GM23338 (cell line): Measurements from ENCODE around the gene KCNJ6. TPM values are rescaled to one million over a fixed set of nuclear protein-coding genes. Genes with fewer than 3 reads are reported as not detected.

Experiments
- ATAC-seq: fragments of 200-7000 bp; cut with Tn5 transposase; 3 replicates; pipeline ENCODE4 v1.9.1; 2020
- DNase-seq: peaks from one replicate; pipeline ENCODE4 v3.0.0-alpha.2; 2015; ENCODE audit warnings: low spot score
- H2AFZ ChIP-seq: fragments of 200-600 bp; sonication (generic); 2 replicates; pipeline ENCODE4 v1.8.0; 2016; ENCODE audit warnings: antibody characterized with exemption, mild to moderate bottlenecking, moderate library complexity
- H3F3A ChIP-seq: fragments of 200-600 bp; sonication (generic); replicated peaks from 2 replicates; pipeline ENCODE4 v1.8.0; 2017; ENCODE audit warnings: antibody characterized with exemption, mixed run types, low read depth
- H3K27ac ChIP-seq: fragments of 200-600 bp; sonication (generic); 2 replicates; pipeline ENCODE4 v1.6.1; 2016; ENCODE audit warnings: low read depth
- H3K27me3 ChIP-seq: fragments of 200-600 bp; sonication (generic); 2 replicates; pipeline ENCODE4 v1.8.0; 2016; ENCODE audit warnings: mild to moderate bottlenecking, mixed run types, moderate library complexity; ENCODE audit not compliant: insufficient read depth
- H3K36me3 ChIP-seq: fragments of 200-600 bp; sonication (generic); 2 replicates; pipeline ENCODE4 v1.8.0; 2016; ENCODE audit warnings: mild to moderate bottlenecking; ENCODE audit not compliant: insufficient read depth
- H3K4me1 ChIP-seq: fragments of 200-600 bp; sonication (generic); 2 replicates; pipeline ENCODE4 v1.8.0; 2016; ENCODE audit warnings: mild to moderate bottlenecking, moderate library complexity; ENCODE audit not compliant: insufficient read depth
- H3K4me2 ChIP-seq: fragments of 200-600 bp; sonication (generic); 2 replicates; pipeline ENCODE4 v1.7.1; 2017; ENCODE audit warnings: mixed run types
- H3K4me3 ChIP-seq: fragments of 200-600 bp; sonication (generic); 2 replicates; pipeline ENCODE4 v1.6.1; 2016; ENCODE audit warnings: mixed run types
- H3K79me2 ChIP-seq: fragments of 200-600 bp; sonication (generic); replicated peaks from 2 replicates; pipeline ENCODE4 v1.8.0; 2017; ENCODE audit warnings: mild to moderate bottlenecking; ENCODE audit not compliant: insufficient read depth
- H3K9me2 ChIP-seq: fragments of 200-600 bp; sonication (generic); 2 replicates; pipeline ENCODE4 v1.8.0; 2017; ENCODE audit not compliant: insufficient read depth
- H4K20me1 ChIP-seq: fragments of 200-600 bp; sonication (generic); replicated peaks from 2 replicates; pipeline ENCODE4 v1.8.0; 2017; ENCODE audit warnings: mild to moderate bottlenecking; ENCODE audit not compliant: insufficient read depth
- H3K27ac Mint-ChIP-seq: 2 replicates; pipeline ENCODE4 v1.8.0; 2020; ENCODE audit warnings: inconsistent platforms, mild to moderate bottlenecking, moderate library complexity, mixed read lengths
- H3K27me3 Mint-ChIP-seq: 3 replicates; pipeline ENCODE4 v1.8.0; 2022; ENCODE audit warnings: low read depth, mild to moderate bottlenecking, moderate library complexity, mixed read lengths, inconsistent platforms; ENCODE audit not compliant: insufficient read depth, poor library complexity
- H3K36me3 Mint-ChIP-seq: 3 replicates; pipeline ENCODE4 v1.8.0; 2021; ENCODE audit warnings: low read depth, mild to moderate bottlenecking, inconsistent platforms, moderate library complexity, mixed read lengths
- H3K4me1 Mint-ChIP-seq: 3 replicates; pipeline ENCODE4 v1.8.0; 2020; ENCODE audit warnings: mild to moderate bottlenecking, inconsistent platforms, mixed read lengths
- H3K4me3 Mint-ChIP-seq: 3 replicates; pipeline ENCODE4 v1.8.0; 2021; ENCODE audit warnings: moderate library complexity, mild to moderate bottlenecking, inconsistent platforms, mixed read lengths
- H3K9me3 Mint-ChIP-seq: 3 replicates; pipeline ENCODE4 v1.8.0; 2020; ENCODE audit warnings: moderate library complexity, mild to moderate bottlenecking, inconsistent platforms, mixed read lengths
- CREB1 ChIP-seq: fragments of 250-450 bp; sonication (Bioruptor Pico); IDR thresholded peaks from 2 replicates; pipeline ENCODE4 v1.5.0; 2020; ENCODE audit warnings: low read depth, mild to moderate bottlenecking, moderate library complexity
- ETS1 ChIP-seq: IDR thresholded peaks from 2 replicates; pipeline ENCODE4 v1.6.1; 2016; ENCODE audit warnings: antibody characterized with exemption
- EZH2 ChIP-seq: fragments of 200-600 bp; sonication (generic); IDR thresholded peaks from one replicate; pipeline ENCODE4 v1.8.0; 2017; ENCODE audit warnings: antibody characterized with exemption, mild to moderate bottlenecking, low read depth; ENCODE audit not compliant: unreplicated experiment
- EZH2phosphoT487 ChIP-seq: fragments of 200-600 bp; sonication (generic); IDR thresholded peaks from one replicate; pipeline ENCODE4 v1.8.1; 2018; ENCODE audit warnings: antibody characterized with exemption; ENCODE audit not compliant: unreplicated experiment
- JUNB ChIP-seq: IDR thresholded peaks from one replicate; pipeline ENCODE4 v1.6.1; 2016; ENCODE audit warnings: antibody characterized with exemption; ENCODE audit not compliant: unreplicated experiment
- NANOG ChIP-seq: IDR thresholded peaks from 2 replicates; pipeline ENCODE4 v1.6.1; 2016; ENCODE audit warnings: antibody characterized with exemption, borderline replicate concordance
- POLR2AphosphoS5 ChIP-seq: IDR thresholded peaks from 2 replicates; pipeline ENCODE4 v1.6.1; 2016; ENCODE audit warnings: antibody characterized with exemption, low read depth
- REST ChIP-seq: IDR thresholded peaks from one replicate; pipeline ENCODE4 v1.6.1; 2018; ENCODE audit warnings: antibody characterized with exemption; ENCODE audit not compliant: unreplicated experiment
- STAT1 ChIP-seq: IDR thresholded peaks from one replicate; pipeline ENCODE4 v1.6.1; 2016; ENCODE audit warnings: antibody characterized with exemption; ENCODE audit not compliant: unreplicated experiment
- ZNF331 ChIP-seq: fragments of 250-450 bp; sonication (Bioruptor Pico); IDR thresholded peaks from 2 replicates; pipeline ENCODE4 v1.5.0; 2020; ENCODE audit warnings: low read depth, mild to moderate bottlenecking, moderate library complexity
- polyA plus RNA-seq: library from polyadenylated mRNA; unstranded; fragments of >200 nt; fragmentation: Nextera tagmentation; extraction: Ambion mirVana; gene quantifications from 2 replicates; pipeline ENCODE4 v1.2.1, GENCODE V29; 2016
- total RNA-seq: library from RNA; depleted of rRNA; stranded (reverse); fragments of >200 nt; shearing (Covaris generic); gene quantifications from 2 replicates; pipeline ENCODE4 v1.2.3, GENCODE V29; 2014
- TF ChIP-seq, protein P1 (sequence below), 2 experiments: fragments of 200-600 bp in 1 of 2; sonication (generic) in 1 of 2; conservative IDR thresholded peaks; 2 replicates each; pipeline versions ENCODE4 v1.5.1 to v1.6.1; 2016 to 2017; ENCODE audit warnings: antibody characterized with exemption in 2 of 2, low read depth in 2 of 2, mild to moderate bottlenecking in 2 of 2, moderate library complexity in 1 of 2

Gene KCNJ6
- total and polyA plus RNA-seq, 2 experiments from 2014 or later = 0.48 to 0.52 TPM

DNA sequence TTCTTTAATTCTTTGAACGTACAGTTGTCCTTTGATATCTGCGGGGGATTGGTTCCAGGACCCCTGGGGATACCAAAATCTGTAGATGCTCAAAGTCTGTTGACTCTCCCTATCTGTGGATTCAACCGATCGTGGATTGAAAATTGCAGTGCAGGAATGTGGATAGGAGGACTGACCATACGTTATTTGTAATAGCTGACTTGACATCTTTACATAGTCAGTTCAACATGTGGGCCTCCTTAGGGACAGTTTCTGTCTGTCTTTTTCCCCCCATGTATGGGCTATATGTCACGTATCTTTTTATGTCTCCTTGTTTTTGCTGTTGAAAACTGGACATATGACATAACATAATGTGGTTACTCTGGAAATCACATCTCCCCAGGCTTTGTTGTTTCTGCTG lies 344.8 kb downstream of the KCNJ6 start (continued):
- no peak for TF ChIP-seq REST
- no peak for TF ChIP-seq ZNF331 (CRISPR knock-in tag)
- no peak for TF ChIP-seq EZH2phosphoT487
- TF ChIP-seq POLR2AphosphoS5 = no peak
- no peak for TF ChIP-seq JUNB
- no peak for TF ChIP-seq STAT1
- TF ChIP-seq EZH2 = no peak
- TF ChIP-seq, protein P1, sequence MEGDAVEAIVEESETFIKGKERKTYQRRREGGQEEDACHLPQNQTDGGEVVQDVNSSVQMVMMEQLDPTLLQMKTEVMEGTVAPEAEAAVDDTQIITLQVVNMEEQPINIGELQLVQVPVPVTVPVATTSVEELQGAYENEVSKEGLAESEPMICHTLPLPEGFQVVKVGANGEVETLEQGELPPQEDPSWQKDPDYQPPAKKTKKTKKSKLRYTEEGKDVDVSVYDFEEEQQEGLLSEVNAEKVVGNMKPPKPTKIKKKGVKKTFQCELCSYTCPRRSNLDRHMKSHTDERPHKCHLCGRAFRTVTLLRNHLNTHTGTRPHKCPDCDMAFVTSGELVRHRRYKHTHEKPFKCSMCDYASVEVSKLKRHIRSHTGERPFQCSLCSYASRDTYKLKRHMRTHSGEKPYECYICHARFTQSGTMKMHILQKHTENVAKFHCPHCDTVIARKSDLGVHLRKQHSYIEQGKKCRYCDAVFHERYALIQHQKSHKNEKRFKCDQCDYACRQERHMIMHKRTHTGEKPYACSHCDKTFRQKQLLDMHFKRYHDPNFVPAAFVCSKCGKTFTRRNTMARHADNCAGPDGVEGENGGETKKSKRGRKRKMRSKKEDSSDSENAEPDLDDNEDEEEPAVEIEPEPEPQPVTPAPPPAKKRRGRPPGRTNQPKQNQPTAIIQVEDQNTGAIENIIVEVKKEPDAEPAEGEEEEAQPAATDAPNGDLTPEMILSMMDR (conservative IDR thresholded peaks at IDR 0.05; ENCODE audit: low read depth in 2 of 2) = no peak
- TF ChIP-seq NANOG = no peak
- TF ChIP-seq ETS1 = no peak

- Histone ChIP-seq H3K4me2 (no peak overlapping the region), H4K20me1 (no peaks in the 10 kb centered on the region), H3K27me3 (0 out of 2 replicates have a peak, but pooled peaks cover 3% of the 10 kb centered on the region), H3F3A (0 out of 2 replicates have a peak, but pooled peaks cover 3% of the 10 kb centered on the region), H3K79me2 (no peaks in the 10 kb centered on the region), H3K9me2 (peaks cover 4% of the 10 kb centered on the region; the same call in 1 of the 2 replicates), H2AFZ (0 out of 2 replicates have a peak overlapping the region, but pooled peaks have one; percentile 28), H3K4me1 (peaks cover 20% of the 10 kb centered on the region), H3K4me3 (no peak overlapping the region), H3K27ac (no peak overlapping the region), H3K36me3 (no peaks in the 10 kb centered on the region)
- Mint-ChIP-seq H3K36me3 (no peaks in the 10 kb centered on the region; the same call in 1 of the 3 replicates), H3K9me3 (no peaks in the 10 kb centered on the region; the same call in 1 of the 3 replicates), H3K27ac (no peak overlapping the region), H3K27me3 (peaks cover 16% of the 10 kb centered on the region), H3K4me1 (peaks cover 17% of the 10 kb centered on the region), H3K4me3 (no peak overlapping the region)
- DNase-seq (no peak), ATAC-seq (no peak)
- TF ChIP-seq ETS1 = no peak
- TF ChIP-seq, protein P1 (conservative IDR thresholded peaks at IDR 0.05; ENCODE audit: low read depth in 2 of 2) = no peak
- no peak for TF ChIP-seq CREB1 (CRISPR knock-in tag)
Measured at GRCh38 chr21:37568916-37569315, 347.3 kb downstream of the KCNJ6 start.
